HEK293 (cell line): Measurements from ENCODE around the gene OR1I1.
A peak's percentile ranks its signal among the peaks of the same experiment; 100 is the strongest.

Experiments used
- CTCF ChIA-PET: fragments of 350-600 bp; formaldehyde crosslinking; extraction: SDS; loops from one replicate; lab custom pipeline; 2021; ENCODE audit warnings: antibody characterized with exemption; lab: Yijun Ruan, JAX
- POLR2A ChIA-PET: fragments of 300-600 bp; formaldehyde crosslinking; extraction: SDS; loops from one replicate; lab custom pipeline; 2020; ENCODE audit warnings: antibody characterized with exemption, inconsistent platforms; lab: Yijun Ruan, JAX
- H3K27ac ChIP-seq: fragments of 200-500 bp; sonication (Bioruptor generic); 2 replicates; pipeline ENCODE4 v1.5.1; 2014; ENCODE audit warnings: low read depth, low read length, control low read depth, inconsistent platforms; ENCODE audit errors: extremely low read depth
- H3K36me3 ChIP-seq, 2 experiments: fragments of 200-500 bp in 1 of 2; sonication (Bioruptor generic) in 1 of 2; 1 replicate in 1 of 2; 2 replicates in 1 of 2; pipeline ENCODE4 v1.5.1; 2014 to 2017; ENCODE audit warnings: inconsistent platforms in 2 of 2, low read length in 2 of 2; ENCODE audit not compliant: control insufficient read depth in 2 of 2, insufficient read depth in 1 of 2
- H3K4me1 ChIP-seq: fragments of 200-500 bp; sonication (Bioruptor generic); 2 replicates; pipeline ENCODE4 v1.5.1; 2014; ENCODE audit warnings: mild to moderate bottlenecking, low read length, inconsistent platforms; ENCODE audit not compliant: control insufficient read depth, insufficient read depth
- H3K4me3 ChIP-seq: 2 replicates; pipeline ENCODE4 v1.5.1; 2011; ENCODE audit warnings: low read depth, mild to moderate bottlenecking, control low read depth, low read length, moderate library complexity
- H3K9me3 ChIP-seq: fragments of 200-500 bp; sonication (Bioruptor generic); 2 replicates; pipeline ENCODE4 v1.5.1; 2014; ENCODE audit warnings: low read depth, low read length, inconsistent platforms; ENCODE audit not compliant: control insufficient read depth, insufficient read depth
- AEBP2 ChIP-seq: fragments of 450-650 bp; formaldehyde crosslinking; IDR thresholded peaks from 2 replicates; pipeline ENCODE4 v1.5.1; 2016; ENCODE audit warnings: missing biosample characterization, missing genetic modification characterization, borderline replicate concordance
- HIC1 ChIP-seq: fragments of 450-650 bp; formaldehyde crosslinking; IDR thresholded peaks from 2 replicates; pipeline ENCODE4 v1.5.1; 2016; ENCODE audit warnings: missing biosample characterization, missing genetic modification characterization
- INSM2 ChIP-seq: fragments of 450-650 bp; formaldehyde crosslinking; IDR thresholded peaks from 2 replicates; pipeline ENCODE4 v1.5.1; 2016; ENCODE audit warnings: missing biosample characterization, missing genetic modification characterization
- KLF10 ChIP-seq: fragments of 450-650 bp; IDR thresholded peaks from 2 replicates; pipeline ENCODE4 v1.5.1; 2018; ENCODE audit warnings: missing biosample characterization, mild to moderate bottlenecking, missing genetic modification characterization
- KLF9 ChIP-seq: fragments of 450-650 bp; formaldehyde crosslinking; IDR thresholded peaks from 2 replicates; pipeline ENCODE4 v1.5.1; 2016; ENCODE audit warnings: missing biosample characterization, missing genetic modification characterization, low read depth
- SP3 ChIP-seq: fragments of 450-650 bp; formaldehyde crosslinking; IDR thresholded peaks from 2 replicates; pipeline ENCODE4 v1.5.1; 2016; ENCODE audit warnings: missing biosample characterization, missing genetic modification characterization
- SP7 ChIP-seq: fragments of 450-650 bp; formaldehyde crosslinking; IDR thresholded peaks from 2 replicates; pipeline ENCODE4 v1.5.1; 2016; ENCODE audit warnings: missing biosample characterization, missing genetic modification characterization
- YY2 ChIP-seq: fragments of 450-650 bp; formaldehyde crosslinking; IDR thresholded peaks from 2 replicates; pipeline ENCODE4 v1.5.1; 2016; ENCODE audit warnings: missing biosample characterization, missing genetic modification characterization
- ZBTB48 ChIP-seq: fragments of 450-650 bp; formaldehyde crosslinking; IDR thresholded peaks from 2 replicates; pipeline ENCODE4 v1.5.1; 2016; ENCODE audit warnings: missing biosample characterization, missing genetic modification characterization
- ZBTB6 ChIP-seq: fragments of 450-650 bp; formaldehyde crosslinking; IDR thresholded peaks from 2 replicates; pipeline ENCODE4 v1.5.1; 2017; ENCODE audit warnings: missing biosample characterization, missing genetic modification characterization
- ZIC2 ChIP-seq: fragments of 450-650 bp; formaldehyde crosslinking; IDR thresholded peaks from 2 replicates; pipeline ENCODE4 v1.5.1; 2016; ENCODE audit warnings: missing biosample characterization, missing genetic modification characterization
- ZNF10 ChIP-seq: fragments of 450-650 bp; formaldehyde crosslinking; IDR thresholded peaks from 2 replicates; pipeline ENCODE4 v1.5.1; 2017; ENCODE audit warnings: missing biosample characterization, missing genetic modification characterization
- ZNF112 ChIP-seq: fragments of 450-650 bp; formaldehyde crosslinking; IDR thresholded peaks from 2 replicates; pipeline ENCODE4 v1.5.0; 2017; ENCODE audit warnings: missing biosample characterization, missing genetic modification characterization
- ZNF132 ChIP-seq: fragments of 450-650 bp; formaldehyde crosslinking; IDR thresholded peaks from 2 replicates; pipeline ENCODE4 v1.5.1; 2017; ENCODE audit warnings: missing biosample characterization, missing genetic modification characterization, borderline replicate concordance
- ZNF2 ChIP-seq: fragments of 450-650 bp; formaldehyde crosslinking; IDR thresholded peaks from 2 replicates; pipeline ENCODE4 v1.5.1; 2016; ENCODE audit warnings: missing biosample characterization, missing genetic modification characterization
- ZNF24 ChIP-seq: fragments of 450-650 bp; formaldehyde crosslinking; IDR thresholded peaks from 2 replicates; pipeline ENCODE4 v1.5.1; 2016; ENCODE audit warnings: missing biosample characterization, missing genetic modification characterization
- ZNF350 ChIP-seq: fragments of 450-650 bp; formaldehyde crosslinking; IDR thresholded peaks from 2 replicates; pipeline ENCODE4 v1.5.0; 2017; ENCODE audit warnings: missing biosample characterization, mild to moderate bottlenecking, missing genetic modification characterization
- ZNF555 ChIP-seq: fragments of 450-650 bp; formaldehyde crosslinking; conservative IDR thresholded peaks from 2 replicates; pipeline ENCODE4 v1.5.1; 2017; ENCODE audit warnings: missing biosample characterization, mild to moderate bottlenecking, missing genetic modification characterization, inconsistent platforms
- ZNF658 ChIP-seq: fragments of 450-650 bp; formaldehyde crosslinking; IDR thresholded peaks from 2 replicates; pipeline ENCODE4; 2016; ENCODE audit warnings: missing biosample characterization, missing genetic modification characterization
- ZNF701 ChIP-seq: fragments of 450-650 bp; formaldehyde crosslinking; IDR thresholded peaks from 2 replicates; pipeline ENCODE4 v1.5.1; 2016; ENCODE audit warnings: missing biosample characterization, missing genetic modification characterization
- ZNF76 ChIP-seq: fragments of 450-650 bp; formaldehyde crosslinking; IDR thresholded peaks from 2 replicates; pipeline ENCODE4; 2016; ENCODE audit warnings: low read depth, missing biosample characterization, missing genetic modification characterization, borderline replicate concordance
- ZXDB ChIP-seq: fragments of 450-650 bp; formaldehyde crosslinking; IDR thresholded peaks from 2 replicates; pipeline ENCODE4 v1.5.1; 2016; ENCODE audit warnings: missing biosample characterization, missing genetic modification characterization
- TF ChIP-seq, protein P1 (sequence below): fragments of 450-650 bp; formaldehyde crosslinking; IDR thresholded peaks from 2 replicates; pipeline ENCODE4 v1.5.1; 2016; ENCODE audit warnings: missing biosample characterization, missing genetic modification characterization, low read depth

Gene OR1I1

GRCh38 chr19:15108845-15109767, 27.1 kb downstream of the OR1I1 start:
- TF ChIP-seq ZNF658 (tag by site-specific recombination) (no peak), ZNF24 (tag by site-specific recombination) (no peak), ZNF132 (tag by site-specific recombination) (no peak), ZNF701 (tag by site-specific recombination) (no peak), ZNF10 (peak; percentile 89), ZNF76 (tag by site-specific recombination) (no peak), ZIC2 (tag by site-specific recombination) (peak; percentile 89), AEBP2 (tag by site-specific recombination) (no peak), SP7 (tag by site-specific recombination) (no peak), ZBTB48 (tag by site-specific recombination) (no peak), ZBTB6 (tag by site-specific recombination) (no peak), KLF10 (tag by site-specific recombination) (no peak), YY2 (tag by site-specific recombination) (no peak)
- TF ChIP-seq, protein P1, sequence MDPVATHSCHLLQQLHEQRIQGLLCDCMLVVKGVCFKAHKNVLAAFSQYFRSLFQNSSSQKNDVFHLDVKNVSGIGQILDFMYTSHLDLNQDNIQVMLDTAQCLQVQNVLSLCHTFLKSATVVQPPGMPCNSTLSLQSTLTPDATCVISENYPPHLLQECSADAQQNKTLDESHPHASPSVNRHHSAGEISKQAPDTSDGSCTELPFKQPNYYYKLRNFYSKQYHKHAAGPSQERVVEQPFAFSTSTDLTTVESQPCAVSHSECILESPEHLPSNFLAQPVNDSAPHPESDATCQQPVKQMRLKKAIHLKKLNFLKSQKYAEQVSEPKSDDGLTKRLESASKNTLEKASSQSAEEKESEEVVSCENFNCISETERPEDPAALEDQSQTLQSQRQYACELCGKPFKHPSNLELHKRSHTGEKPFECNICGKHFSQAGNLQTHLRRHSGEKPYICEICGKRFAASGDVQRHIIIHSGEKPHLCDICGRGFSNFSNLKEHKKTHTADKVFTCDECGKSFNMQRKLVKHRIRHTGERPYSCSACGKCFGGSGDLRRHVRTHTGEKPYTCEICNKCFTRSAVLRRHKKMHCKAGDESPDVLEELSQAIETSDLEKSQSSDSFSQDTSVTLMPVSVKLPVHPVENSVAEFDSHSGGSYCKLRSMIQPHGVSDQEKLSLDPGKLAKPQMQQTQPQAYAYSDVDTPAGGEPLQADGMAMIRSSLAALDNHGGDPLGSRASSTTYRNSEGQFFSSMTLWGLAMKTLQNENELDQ: no peak
- no peaks in the 10 kb centered on the region for H3K9me3 ChIP-seq
- H3K4me3 ChIP-seq: no peak overlapping the region
- no peak overlapping the region for H3K27ac ChIP-seq
- ChIA-PET POLR2A (no interaction called here), CTCF (no interaction called here)
- H3K4me1 ChIP-seq: no peaks in the 10 kb centered on the region; the same call in 1 of the 2 replicates
- peaks cover 0 to 44% of the 10 kb centered on the region in 2 experiments; a peak in 2 of 3 replicates for H3K36me3 ChIP-seq

DNA sequence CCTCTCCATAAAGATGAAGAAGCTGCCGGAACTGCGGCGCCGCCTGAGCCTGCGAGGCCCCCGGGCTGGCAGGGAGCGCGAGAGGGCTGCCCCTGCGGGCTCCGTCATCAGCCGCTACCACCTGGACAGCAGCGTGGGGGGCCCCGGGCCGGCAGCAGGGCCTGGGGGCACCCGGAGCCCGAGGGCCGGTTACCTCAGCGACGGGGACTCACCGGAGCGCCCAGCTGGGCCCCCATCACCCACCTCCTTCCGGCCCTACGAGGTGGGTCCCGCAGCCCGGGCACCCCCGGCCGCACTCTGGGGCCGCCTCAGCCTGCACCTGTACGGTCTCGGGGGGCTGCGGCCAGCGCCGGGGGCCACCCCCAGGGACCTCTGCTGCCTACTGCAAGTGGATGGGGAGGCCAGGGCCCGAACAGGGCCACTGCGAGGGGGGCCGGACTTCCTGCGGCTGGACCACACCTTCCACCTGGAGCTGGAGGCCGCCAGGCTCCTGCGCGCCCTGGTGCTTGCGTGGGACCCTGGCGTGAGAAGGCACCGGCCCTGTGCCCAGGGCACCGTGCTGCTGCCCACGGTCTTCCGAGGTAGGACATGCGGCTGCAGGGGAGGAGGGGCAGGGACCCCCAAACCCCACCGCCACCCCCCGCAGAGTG, 27.9 kb downstream of the OR1I1 start:
- POLR2A ChIA-PET: no interaction called here
- CTCF ChIA-PET: no interaction called here
- no peak for TF ChIP-seq KLF9
- no peak for TF ChIP-seq ZXDB (tag by site-specific recombination)
- TF ChIP-seq INSM2: no peak
- no peak for TF ChIP-seq ZNF112 (tag by site-specific recombination)
- no peak for TF ChIP-seq ZNF555
- no peak for TF ChIP-seq SP3 (tag by site-specific recombination)
- TF ChIP-seq HIC1 (tag by site-specific recombination): no peak
- TF ChIP-seq ZNF2 (tag by site-specific recombination): no peak
- TF ChIP-seq ZNF350 (tag by site-specific recombination): no peak
- Histone ChIP-seq H3K27ac (no peak overlapping the region), H3K4me1 (no peaks in the 10 kb centered on the region; the same call in 1 of the 2 replicates), H3K36me3 (peaks cover 0 to 50% of the 10 kb centered on the region in 2 experiments; a peak in 2 of 3 replicates), H3K9me3 (no peaks in the 10 kb centered on the region), H3K4me3 (no peak overlapping the region)
